Liver (tissue), 9 donors: ENCODE data around the gene MLLT3. TPM values are rescaled to one million over a fixed set of nuclear protein-coding genes. Genes with fewer than 3 reads are reported as not detected.

Source experiments
- DNase-seq: peaks from one replicate; pipeline ENCODE4 v3.0.0-alpha.2; 2017; ENCODE audit warnings: low spot score
- H3K27ac ChIP-seq, 2 donors: one replicate each; pipeline ENCODE4 v1.7.0; 2013; ENCODE audit warnings: inconsistent platforms in 2 of 2, low read length in 2 of 2, control low read depth in 1 of 2, low read depth in 1 of 2, mild to moderate bottlenecking in 1 of 2
- H3K27me3 ChIP-seq, 4 donors: one replicate each; pipeline versions ENCODE4 v1.6.1 to v1.7.0; 2013; ENCODE audit warnings: low read length in 3 of 4, inconsistent platforms in 1 of 4, mild to moderate bottlenecking in 1 of 4, moderate library complexity in 1 of 4; ENCODE audit not compliant: control insufficient read depth in 4 of 4, insufficient read depth in 4 of 4
- H3K36me3 ChIP-seq, 4 donors: one replicate each; pipeline versions ENCODE4 v1.6.1 to v1.7.0; 2013; ENCODE audit warnings: low read length in 3 of 4, mild to moderate bottlenecking in 3 of 4, low read depth in 1 of 4, moderate library complexity in 1 of 4; ENCODE audit not compliant: control insufficient read depth in 4 of 4, insufficient read depth in 3 of 4
- H3K4me1 ChIP-seq, 4 donors: one replicate each; pipeline versions ENCODE4 v1.6.1 to v1.7.0; 2013; ENCODE audit warnings: low read length in 3 of 4, mild to moderate bottlenecking in 3 of 4, moderate library complexity in 1 of 4; ENCODE audit not compliant: control insufficient read depth in 4 of 4, insufficient read depth in 4 of 4
- H3K4me3 ChIP-seq, 3 donors: one replicate each; pipeline versions ENCODE4 v1.6.1 to v1.7.0; 2013; ENCODE audit warnings: low read length in 3 of 3, control low read depth in 1 of 3, low read depth in 1 of 3, mild to moderate bottlenecking in 1 of 3
- H3K9ac ChIP-seq, 2 donors: one replicate each; pipeline ENCODE4 v1.7.0; 2013; ENCODE audit warnings: low read length in 2 of 2, mild to moderate bottlenecking in 2 of 2, moderate library complexity in 2 of 2, control low read depth in 1 of 2, low read depth in 1 of 2
- H3K9me3 ChIP-seq, 4 donors: one replicate each; pipeline versions ENCODE4 v1.6.1 to v1.7.0; 2013; ENCODE audit warnings: low read length in 3 of 4; ENCODE audit not compliant: control insufficient read depth in 4 of 4
- GABPA ChIP-seq, 2 donors: IDR thresholded peaks in 1 of 2; conservative IDR thresholded peaks in 1 of 2; 2 replicates each; pipeline ENCODE4 v1.6.1; 2016; ENCODE audit warnings: antibody characterized with exemption in 2 of 2, mild to moderate bottlenecking in 1 of 2, moderate library complexity in 1 of 2
- HNF4A ChIP-seq, 2 donors: conservative IDR thresholded peaks; 2 replicates each; pipeline ENCODE4 v1.6.1; 2016; ENCODE audit warnings: antibody characterized with exemption in 2 of 2, mild to moderate bottlenecking in 2 of 2
- HNF4G ChIP-seq: IDR thresholded peaks from 2 replicates; pipeline ENCODE4 v1.6.1; 2016; ENCODE audit warnings: antibody characterized with exemption
- JUND ChIP-seq, 2 donors: IDR thresholded peaks; 2 replicates each; pipeline ENCODE4 v1.6.1; 2016; ENCODE audit warnings: antibody characterized with exemption in 2 of 2
- NR2F2 ChIP-seq: IDR thresholded peaks from 2 replicates; pipeline ENCODE4 v1.6.1; 2016; ENCODE audit warnings: antibody characterized with exemption
- SP1 ChIP-seq: IDR thresholded peaks from 2 replicates; pipeline ENCODE4 v1.6.1; 2018; ENCODE audit warnings: antibody characterized with exemption, mild to moderate bottlenecking
- TAF1 ChIP-seq: conservative IDR thresholded peaks from 2 replicates; pipeline ENCODE4 v1.6.1; 2016; ENCODE audit warnings: antibody characterized with exemption, mild to moderate bottlenecking
- YY1 ChIP-seq: IDR thresholded peaks from 2 replicates; pipeline ENCODE4 v1.6.1; 2016; ENCODE audit warnings: antibody characterized with exemption, mild to moderate bottlenecking
- WGBS: extraction: QIAGEN DNeasy Blood & Tissue Kit; methylation state at CpG from one replicate; pipeline ENCODE4 v1.1.7; 2013; 5-methylcytosine and 5-hydroxymethylcytosine counted together
- polyA plus RNA-seq, 2 donors: library from polyadenylated mRNA; stranded (reverse) in 1 of 2; unstranded in 1 of 2; fragments of 200-250 nt in 1 of 2; fragments of >200 nt in 1 of 2; fragmentation: Nextera tagmentation in 1 of 2; extraction: Ambion mirVana in 1 of 2; gene quantifications; one replicate each; pipeline versions ENCODE4 v1.2.1 to v1.2.3, GENCODE V29; 2013 to 2015
- total RNA-seq, 2 donors: library from RNA; depleted of rRNA; stranded (reverse); fragments of >200 nt; gene quantifications; one replicate each; pipeline ENCODE4 v1.2.3, GENCODE V29; 2014
- TF ChIP-seq, protein P1 (sequence below): fragments of 150-350 bp; IDR thresholded peaks from 2 replicates; pipeline ENCODE4 v1.5.1; 2017; ENCODE audit warnings: improper control_type of control experiment, low read depth, low read length; ENCODE audit not compliant: missing input control
- TF ChIP-seq, protein P2 (sequence below): IDR thresholded peaks from 2 replicates; pipeline ENCODE4 v1.6.1; 2016; ENCODE audit warnings: antibody characterized with exemption, mild to moderate bottlenecking
- TF ChIP-seq, protein P3 (sequence below): IDR thresholded peaks from 2 replicates; pipeline ENCODE4 v1.6.1; 2016; ENCODE audit warnings: antibody characterized with exemption
- TF ChIP-seq, protein P4 (sequence below): IDR thresholded peaks from 2 replicates; pipeline ENCODE4 v1.6.1; 2016; ENCODE audit warnings: antibody characterized with exemption
- donor health status: healthy.
- donor health status: healthy.
- donor health status: healthy.
- donor health status: healthy.
- donor health status: healthy.

MLLT3 gene
- total and polyA plus RNA-seq, 4 donors: 0.79 to 25.5 (median 1.3) TPM

DNA sequence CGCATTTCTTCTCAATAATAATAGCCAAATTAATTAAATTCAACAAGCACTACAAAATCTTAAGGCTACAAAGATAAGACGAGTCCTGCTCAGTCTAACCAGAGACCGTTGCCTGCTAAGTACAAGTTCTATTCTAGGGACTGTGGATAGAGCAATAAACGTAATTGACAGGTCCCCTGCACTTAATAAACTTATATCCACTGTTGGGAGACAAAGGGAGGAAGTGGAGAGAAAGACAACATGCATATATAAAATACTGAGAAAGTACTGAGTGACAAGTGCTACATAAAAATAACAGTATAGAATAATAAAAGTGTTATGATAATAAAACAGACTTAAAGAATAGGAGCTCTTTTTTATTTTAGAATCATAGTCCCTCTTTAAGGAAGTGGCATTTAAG, 158.1 kb downstream of the MLLT3 start (continued):
- TF ChIP-seq SP1: no peak

DNA sequence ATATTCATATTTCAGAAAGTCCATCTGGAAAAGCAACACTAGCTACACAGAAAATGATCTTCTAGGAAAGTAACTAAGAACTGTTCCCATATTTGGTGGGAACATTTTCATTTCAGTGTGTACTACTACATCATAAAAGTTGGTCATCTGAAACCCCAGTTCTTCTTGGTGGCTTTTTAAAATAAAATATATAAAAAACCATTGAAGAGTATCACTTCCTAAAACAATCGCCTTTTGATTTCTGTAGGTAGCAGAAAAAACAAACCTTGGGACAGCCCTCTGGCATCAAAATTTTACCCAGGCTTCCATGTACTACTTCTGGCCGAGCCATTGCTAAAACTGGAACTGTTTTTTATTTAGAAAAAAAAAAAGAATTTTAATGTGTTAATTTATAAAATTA, 158.5 kb downstream of the MLLT3 start:
- H3K36me3 ChIP-seq: no peaks in the 10 kb centered on the region
- H3K27me3 ChIP-seq: no peaks in the 10 kb centered on the region
- no peak for TF ChIP-seq SP1
- TF ChIP-seq, protein P1, sequence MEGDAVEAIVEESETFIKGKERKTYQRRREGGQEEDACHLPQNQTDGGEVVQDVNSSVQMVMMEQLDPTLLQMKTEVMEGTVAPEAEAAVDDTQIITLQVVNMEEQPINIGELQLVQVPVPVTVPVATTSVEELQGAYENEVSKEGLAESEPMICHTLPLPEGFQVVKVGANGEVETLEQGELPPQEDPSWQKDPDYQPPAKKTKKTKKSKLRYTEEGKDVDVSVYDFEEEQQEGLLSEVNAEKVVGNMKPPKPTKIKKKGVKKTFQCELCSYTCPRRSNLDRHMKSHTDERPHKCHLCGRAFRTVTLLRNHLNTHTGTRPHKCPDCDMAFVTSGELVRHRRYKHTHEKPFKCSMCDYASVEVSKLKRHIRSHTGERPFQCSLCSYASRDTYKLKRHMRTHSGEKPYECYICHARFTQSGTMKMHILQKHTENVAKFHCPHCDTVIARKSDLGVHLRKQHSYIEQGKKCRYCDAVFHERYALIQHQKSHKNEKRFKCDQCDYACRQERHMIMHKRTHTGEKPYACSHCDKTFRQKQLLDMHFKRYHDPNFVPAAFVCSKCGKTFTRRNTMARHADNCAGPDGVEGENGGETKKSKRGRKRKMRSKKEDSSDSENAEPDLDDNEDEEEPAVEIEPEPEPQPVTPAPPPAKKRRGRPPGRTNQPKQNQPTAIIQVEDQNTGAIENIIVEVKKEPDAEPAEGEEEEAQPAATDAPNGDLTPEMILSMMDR: no peak
- TF ChIP-seq TAF1: no peak
- TF ChIP-seq, protein P2, sequence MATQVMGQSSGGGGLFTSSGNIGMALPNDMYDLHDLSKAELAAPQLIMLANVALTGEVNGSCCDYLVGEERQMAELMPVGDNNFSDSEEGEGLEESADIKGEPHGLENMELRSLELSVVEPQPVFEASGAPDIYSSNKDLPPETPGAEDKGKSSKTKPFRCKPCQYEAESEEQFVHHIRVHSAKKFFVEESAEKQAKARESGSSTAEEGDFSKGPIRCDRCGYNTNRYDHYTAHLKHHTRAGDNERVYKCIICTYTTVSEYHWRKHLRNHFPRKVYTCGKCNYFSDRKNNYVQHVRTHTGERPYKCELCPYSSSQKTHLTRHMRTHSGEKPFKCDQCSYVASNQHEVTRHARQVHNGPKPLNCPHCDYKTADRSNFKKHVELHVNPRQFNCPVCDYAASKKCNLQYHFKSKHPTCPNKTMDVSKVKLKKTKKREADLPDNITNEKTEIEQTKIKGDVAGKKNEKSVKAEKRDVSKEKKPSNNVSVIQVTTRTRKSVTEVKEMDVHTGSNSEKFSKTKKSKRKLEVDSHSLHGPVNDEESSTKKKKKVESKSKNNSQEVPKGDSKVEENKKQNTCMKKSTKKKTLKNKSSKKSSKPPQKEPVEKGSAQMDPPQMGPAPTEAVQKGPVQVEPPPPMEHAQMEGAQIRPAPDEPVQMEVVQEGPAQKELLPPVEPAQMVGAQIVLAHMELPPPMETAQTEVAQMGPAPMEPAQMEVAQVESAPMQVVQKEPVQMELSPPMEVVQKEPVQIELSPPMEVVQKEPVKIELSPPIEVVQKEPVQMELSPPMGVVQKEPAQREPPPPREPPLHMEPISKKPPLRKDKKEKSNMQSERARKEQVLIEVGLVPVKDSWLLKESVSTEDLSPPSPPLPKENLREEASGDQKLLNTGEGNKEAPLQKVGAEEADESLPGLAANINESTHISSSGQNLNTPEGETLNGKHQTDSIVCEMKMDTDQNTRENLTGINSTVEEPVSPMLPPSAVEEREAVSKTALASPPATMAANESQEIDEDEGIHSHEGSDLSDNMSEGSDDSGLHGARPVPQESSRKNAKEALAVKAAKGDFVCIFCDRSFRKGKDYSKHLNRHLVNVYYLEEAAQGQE: no peak
- no peak overlapping the region for H3K4me3 ChIP-seq
- no peaks in the 10 kb centered on the region for H3K4me1 ChIP-seq
- no peak overlapping the region for H3K9ac ChIP-seq
- H3K9me3 ChIP-seq: no peaks in the 10 kb centered on the region
- WGBS: 89% methylated on average over 2 of the region's 2 CpGs
- no peak for DNase-seq
- H3K27ac ChIP-seq: no peak overlapping the region

DNA sequence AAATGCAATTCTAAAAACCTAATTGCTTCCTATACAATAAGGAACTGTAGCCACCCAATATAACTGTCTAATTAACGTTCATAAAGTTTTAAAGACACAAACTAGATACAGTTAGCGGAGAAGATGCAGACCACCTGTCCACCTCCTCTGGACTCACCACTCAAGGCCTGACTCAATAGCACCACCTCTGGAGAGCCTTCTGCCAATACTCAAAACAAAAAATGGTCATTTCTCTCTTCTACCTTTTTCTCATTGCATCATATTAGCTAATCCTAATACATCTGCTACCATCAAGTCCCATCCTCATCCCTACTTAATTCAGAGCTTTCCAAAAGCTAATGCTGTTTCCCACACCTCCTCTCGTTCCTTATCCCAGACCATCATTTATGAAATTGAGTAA, 159.9 kb downstream of the MLLT3 start:
- Histone ChIP-seq H3K27me3 (no peaks in the 10 kb centered on the region), H3K36me3 (no peaks in the 10 kb centered on the region), H3K27ac (no peak overlapping the region), H3K9ac (no peak overlapping the region), H3K9me3 (no peaks in the 10 kb centered on the region), H3K4me1 (no peaks in the 10 kb centered on the region), H3K4me3 (no peak overlapping the region)
- 89% methylated on average over 3 of the region's 3 CpGs for WGBS
- no peak for DNase-seq
- TF ChIP-seq, protein P3, sequence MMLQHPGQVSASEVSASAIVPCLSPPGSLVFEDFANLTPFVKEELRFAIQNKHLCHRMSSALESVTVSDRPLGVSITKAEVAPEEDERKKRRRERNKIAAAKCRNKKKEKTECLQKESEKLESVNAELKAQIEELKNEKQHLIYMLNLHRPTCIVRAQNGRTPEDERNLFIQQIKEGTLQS: no peak
- TF ChIP-seq GABPA (IDR thresholded peaks at IDR 0.05 in 1 of 2, conservative IDR thresholded peaks at IDR 0.05 in 1 of 2): no peak
- TF ChIP-seq, protein P1: no peak

DNA sequence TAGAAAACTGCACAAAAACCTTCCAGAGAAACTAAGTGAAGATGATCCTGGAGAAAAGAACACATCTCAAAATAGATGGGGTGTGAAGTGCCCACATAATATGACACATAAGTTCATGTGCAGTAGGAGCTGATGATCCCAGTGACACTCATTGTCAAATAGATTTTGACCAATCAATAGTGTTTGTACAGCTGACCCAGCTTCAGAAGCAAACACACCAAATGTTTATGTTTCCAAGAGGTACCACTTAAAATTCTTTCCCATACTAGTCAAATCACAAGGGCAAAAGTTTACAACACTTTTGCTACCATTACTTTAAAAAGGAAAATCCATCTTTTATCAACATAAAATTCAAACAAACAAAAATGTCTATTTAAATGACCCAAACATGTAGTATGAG, 175.0 kb downstream of the MLLT3 start:
- no peak overlapping the region for H3K9ac ChIP-seq
- no peak overlapping the region for H3K27ac ChIP-seq
- DNase-seq: no peak
- TF ChIP-seq, protein P4, sequence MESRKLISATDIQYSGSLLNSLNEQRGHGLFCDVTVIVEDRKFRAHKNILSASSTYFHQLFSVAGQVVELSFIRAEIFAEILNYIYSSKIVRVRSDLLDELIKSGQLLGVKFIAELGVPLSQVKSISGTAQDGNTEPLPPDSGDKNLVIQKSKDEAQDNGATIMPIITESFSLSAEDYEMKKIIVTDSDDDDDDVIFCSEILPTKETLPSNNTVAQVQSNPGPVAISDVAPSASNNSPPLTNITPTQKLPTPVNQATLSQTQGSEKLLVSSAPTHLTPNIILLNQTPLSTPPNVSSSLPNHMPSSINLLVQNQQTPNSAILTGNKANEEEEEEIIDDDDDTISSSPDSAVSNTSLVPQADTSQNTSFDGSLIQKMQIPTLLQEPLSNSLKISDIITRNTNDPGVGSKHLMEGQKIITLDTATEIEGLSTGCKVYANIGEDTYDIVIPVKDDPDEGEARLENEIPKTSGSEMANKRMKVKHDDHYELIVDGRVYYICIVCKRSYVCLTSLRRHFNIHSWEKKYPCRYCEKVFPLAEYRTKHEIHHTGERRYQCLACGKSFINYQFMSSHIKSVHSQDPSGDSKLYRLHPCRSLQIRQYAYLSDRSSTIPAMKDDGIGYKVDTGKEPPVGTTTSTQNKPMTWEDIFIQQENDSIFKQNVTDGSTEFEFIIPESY: no peak
- TF ChIP-seq HNF4A (conservative IDR thresholded peaks at IDR 0.05) (no peak), NR2F2 (no peak), SP1 (no peak), HNF4G (no peak), GABPA (IDR thresholded peaks at IDR 0.05 in 1 of 2, conservative IDR thresholded peaks at IDR 0.05 in 1 of 2) (no peak), JUND (IDR thresholded peaks at IDR 0.05) (no peak), YY1 (no peak)
- TF ChIP-seq, protein P1: no peak
- TF ChIP-seq, protein P3: no peak

More for the DNA sequence above, 175.0 kb downstream of the MLLT3 start:
- Histone ChIP-seq H3K4me1 (no peaks in the 10 kb centered on the region), H3K36me3 (no peaks in the 10 kb centered on the region), H3K27me3 (no peaks in the 10 kb centered on the region), H3K4me3 (no peak overlapping the region), H3K9me3 (no peaks in the 10 kb centered on the region)
